ENCODE results near the gene ARHGAP22.

The ARHGAP22 gene

GRCh38 chr10:48608279-48608681 is 3.4 kb upstream of the ARHGAP22 start:
- DNase-seq (ENCODE audit: low read depth, low spot score) = peak; percentile 64

GRCh38 chr10:48607356-48608278 is 2.7 kb upstream of the ARHGAP22 start:
- no peak for DNase-seq (ENCODE audit: low read depth, low spot score)

- DNase-seq (ENCODE audit: low read depth, low spot score) = no peak
These were observed 1.9 kb upstream of the ARHGAP22 start for GRCh38 chr10:48606530-48607355.

- DNase-seq (ENCODE audit: low read depth, low spot score) = no peak
These were observed 1.1 kb upstream of the ARHGAP22 start for GRCh38 chr10:48605786-48606529.

- DNase-seq (ENCODE audit: low read depth, low spot score) = no peak
These were observed 558 bp downstream of the ARHGAP22 start for GRCh38 chr10:48604039-48604990.

GRCh38 chr10:48603421-48604038 is 1.3 kb downstream of the ARHGAP22 start:
- no peak for DNase-seq (ENCODE audit: low read depth, low spot score)

- DNase-seq (ENCODE audit: low read depth, low spot score) = no peak
These were observed 2.3 kb downstream of the ARHGAP22 start for GRCh38 chr10:48602401-48603135.

- DNase-seq (ENCODE audit: low read depth, low spot score) = no peak
These were observed 3.1 kb downstream of the ARHGAP22 start for GRCh38 chr10:48601789-48602188.

- no peak for DNase-seq (ENCODE audit: low read depth, low spot score)
These were observed 4.0 kb downstream of the ARHGAP22 start for GRCh38 chr10:48600645-48601505.

- no peak for DNase-seq (ENCODE audit: low read depth, low spot score)
These were observed 5.1 kb downstream of the ARHGAP22 start for GRCh38 chr10:48599830-48600134.

- no peak for DNase-seq (ENCODE audit: low read depth, low spot score)
These were observed 5.7 kb downstream of the ARHGAP22 start for GRCh38 chr10:48598936-48599829.

- no peak for DNase-seq (ENCODE audit: low read depth, low spot score)
These were observed 6.5 kb downstream of the ARHGAP22 start for GRCh38 chr10:48598243-48598935.

- no peak for DNase-seq (ENCODE audit: low read depth, low spot score)
These were observed 9.3 kb downstream of the ARHGAP22 start for GRCh38 chr10:48595539-48595932.

GRCh38 chr10:48594803-48595538 is 9.9 kb downstream of the ARHGAP22 start:
- no peak for DNase-seq (ENCODE audit: low read depth, low spot score)

- DNase-seq (ENCODE audit: low read depth, low spot score) = no peak
These were observed 10.5 kb downstream of the ARHGAP22 start for GRCh38 chr10:48594371-48594770.

GRCh38 chr10:48592346-48592745 is 12.5 kb downstream of the ARHGAP22 start:
- DNase-seq (ENCODE audit: low read depth, low spot score) = no peak

Data from iPS DF 19.7 (cell line).